Measurements from ENCODE around the gene MAD1L1.
"Not testable (repeated sequence)": the region's sequence is repeated elsewhere in the genome, so short reads cannot be mapped to it uniquely, and the experiment has no call there.

The MAD1L1 gene

DNA sequence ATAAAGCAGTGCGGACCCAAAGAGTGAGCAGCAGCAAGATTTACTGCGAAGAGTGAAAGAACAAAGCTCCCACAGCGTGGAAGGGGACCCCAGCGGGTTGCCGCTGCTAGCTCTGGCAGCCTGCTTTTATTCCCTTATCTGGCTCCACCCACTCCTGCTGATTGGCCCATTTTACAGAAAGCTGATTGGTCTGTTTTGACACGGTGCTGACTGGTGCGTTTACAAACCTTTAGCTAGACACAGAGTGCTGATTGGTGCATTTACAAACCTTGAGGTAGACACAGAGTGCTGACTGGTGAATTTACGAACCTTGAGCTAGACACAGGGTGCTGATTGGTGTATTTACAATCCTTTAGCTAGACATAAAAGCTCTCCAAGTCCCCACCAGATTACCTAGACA lies 256.2 kb downstream of the MAD1L1 start:
- DNase-seq, result not testable (repeated sequence)

- no peak for DNase-seq
These were observed 257.2 kb downstream of the MAD1L1 start for GRCh38 chr7:1975581-1975980.

- DNase-seq, result no peak
These were observed 257.6 kb downstream of the MAD1L1 start for GRCh38 chr7:1975179-1975578.

DNA sequence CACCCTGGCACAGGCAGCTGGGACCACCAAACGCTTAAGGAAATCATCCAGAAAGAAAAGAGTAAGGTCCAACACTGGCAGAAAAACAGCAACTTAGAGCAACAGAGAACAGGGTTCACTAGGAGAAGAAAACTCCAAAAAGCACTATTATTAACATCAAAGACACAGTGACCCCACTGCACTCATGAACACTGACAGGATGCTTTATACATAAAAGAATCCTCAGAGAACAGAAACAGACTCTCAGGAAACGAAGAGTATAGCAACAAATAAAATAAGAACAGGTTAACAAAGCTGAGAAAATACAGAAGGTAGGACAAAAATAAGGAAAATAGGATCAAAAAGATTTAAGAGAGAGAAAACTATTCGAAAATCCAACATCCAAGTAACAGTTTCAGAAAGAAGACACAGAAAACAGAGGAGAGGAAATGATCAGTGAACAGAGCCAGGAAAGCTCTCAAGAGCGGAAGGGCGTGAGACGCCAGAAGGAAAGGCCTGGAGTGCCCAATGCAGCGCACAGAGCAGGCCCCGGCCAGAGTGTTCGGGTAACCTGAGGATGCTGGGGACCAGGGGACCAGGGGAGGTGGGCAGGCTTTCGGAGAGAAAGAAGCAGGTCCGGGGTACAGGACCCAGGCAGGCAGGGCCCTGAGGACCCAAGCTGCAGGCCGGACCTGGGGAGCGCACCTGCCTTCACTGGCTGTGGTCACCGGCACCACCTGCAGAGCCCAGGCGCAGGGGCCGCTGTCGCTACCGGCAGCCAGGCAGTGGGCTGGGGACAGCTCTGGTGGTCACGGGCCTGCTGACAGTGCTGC lies 258.2 kb downstream of the MAD1L1 start:
- DNase-seq, result no peak

- no peak for DNase-seq
These were observed 259.2 kb downstream of the MAD1L1 start for GRCh38 chr7:1973321-1974251.

- no peak for DNase-seq
These were observed 260.0 kb downstream of the MAD1L1 start for GRCh38 chr7:1972744-1973143.

DNA sequence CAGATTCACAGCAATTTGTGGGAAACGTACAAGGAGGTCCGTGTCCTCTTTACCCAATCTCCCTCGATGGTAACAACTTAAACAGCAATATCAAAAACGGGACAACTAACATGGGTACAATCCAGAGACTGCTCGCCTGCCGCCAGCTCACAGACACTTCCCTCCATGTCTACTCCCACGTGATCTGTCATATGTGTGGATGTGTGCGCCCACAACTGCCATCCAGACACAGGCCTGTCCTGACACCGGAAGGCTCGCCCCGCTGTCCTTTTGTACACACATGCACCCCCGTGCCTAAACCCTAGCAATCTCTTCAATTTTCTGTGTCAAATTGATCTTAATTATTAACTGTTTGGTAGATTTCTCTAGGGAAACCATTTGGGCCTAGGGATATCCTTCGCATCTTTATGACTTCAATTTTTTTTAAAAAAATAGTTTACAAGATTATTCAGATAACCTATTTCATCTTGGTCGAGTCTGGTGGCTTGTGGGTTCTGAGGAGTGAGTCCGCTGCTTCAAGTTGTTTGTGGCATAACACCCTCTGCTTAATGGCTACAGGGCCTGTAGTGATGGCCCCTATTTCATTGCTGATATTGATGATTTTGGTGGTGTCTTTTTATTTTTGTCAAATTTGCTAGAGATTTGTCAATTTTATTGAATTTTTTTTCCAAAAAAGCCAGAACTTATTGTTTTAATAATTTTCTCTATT lies 260.6 kb downstream of the MAD1L1 start:
- no peak for DNase-seq

GRCh38 chr7:1970895-1971294 lies 261.9 kb downstream of the MAD1L1 start:
- DNase-seq, result no peak

DNA sequence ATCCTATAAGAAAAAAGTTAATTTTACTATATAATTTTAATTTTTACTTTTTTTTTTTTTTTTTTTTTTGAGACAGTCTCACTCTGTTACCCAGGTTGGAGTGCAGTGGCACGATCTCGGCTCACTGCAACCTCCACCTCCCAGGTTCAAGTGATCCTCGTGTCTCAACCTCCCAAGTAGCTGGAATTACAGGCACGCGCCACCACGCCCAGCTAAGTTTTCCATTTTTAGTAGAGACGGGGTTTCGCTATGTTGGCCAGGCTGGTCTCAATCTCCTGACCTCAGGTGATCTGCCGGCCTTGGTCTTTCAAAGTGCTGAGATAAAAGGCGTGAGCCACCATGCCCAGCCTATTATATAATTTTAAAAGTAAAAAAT lies 262.5 kb downstream of the MAD1L1 start:
- not testable (repeated sequence) for DNase-seq

DNA sequence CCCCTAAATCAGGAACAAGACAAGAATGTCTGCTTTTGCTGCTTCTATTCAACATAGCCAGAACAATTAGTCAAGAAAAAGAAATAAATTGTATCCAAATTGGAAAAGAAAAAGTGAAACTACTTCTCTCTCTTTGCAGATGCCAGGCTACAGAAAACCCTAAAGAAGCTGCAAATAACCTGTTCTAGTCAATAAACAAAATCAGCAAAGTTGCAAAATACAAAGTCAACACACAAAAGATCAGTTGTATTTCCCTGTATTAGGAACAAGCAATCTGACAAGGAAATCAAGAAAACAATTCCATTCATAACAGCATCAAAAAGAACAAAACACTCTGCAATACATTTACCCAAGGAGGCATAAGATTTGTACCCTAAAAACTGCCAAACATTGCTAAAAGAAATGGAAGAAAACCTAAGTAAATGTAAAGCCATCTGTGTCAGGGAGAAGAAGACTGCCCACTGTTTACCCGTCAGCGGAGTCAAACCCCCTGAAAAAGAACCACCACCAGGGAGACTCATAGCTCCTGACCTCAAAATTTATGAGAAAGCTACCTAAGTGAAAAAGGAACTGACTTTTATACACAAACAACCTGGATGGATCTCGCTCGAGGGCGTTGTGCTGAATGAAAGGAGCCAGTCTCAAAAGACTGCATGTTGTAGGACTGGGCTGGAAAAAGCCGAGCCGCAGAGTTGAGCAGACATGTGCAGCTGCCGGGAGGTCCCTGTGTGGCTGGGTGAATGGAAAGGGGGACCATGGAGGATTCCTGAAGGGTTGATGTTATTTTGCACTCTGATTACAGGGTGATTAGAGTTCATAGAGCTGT lies 263.1 kb downstream of the MAD1L1 start:
- no peak for DNase-seq

GRCh38 chr7:1968397-1969111 lies 264.2 kb downstream of the MAD1L1 start:
- DNase-seq, result no peak

GRCh38 chr7:1967512-1968396 lies 265.0 kb downstream of the MAD1L1 start:
- DNase-seq, result no peak

GRCh38 chr7:1966631-1967200 lies 266.0 kb downstream of the MAD1L1 start:
- no peak for DNase-seq

GRCh38 chr7:1965579-1966294 lies 267.0 kb downstream of the MAD1L1 start:
- no peak for DNase-seq

DNA sequence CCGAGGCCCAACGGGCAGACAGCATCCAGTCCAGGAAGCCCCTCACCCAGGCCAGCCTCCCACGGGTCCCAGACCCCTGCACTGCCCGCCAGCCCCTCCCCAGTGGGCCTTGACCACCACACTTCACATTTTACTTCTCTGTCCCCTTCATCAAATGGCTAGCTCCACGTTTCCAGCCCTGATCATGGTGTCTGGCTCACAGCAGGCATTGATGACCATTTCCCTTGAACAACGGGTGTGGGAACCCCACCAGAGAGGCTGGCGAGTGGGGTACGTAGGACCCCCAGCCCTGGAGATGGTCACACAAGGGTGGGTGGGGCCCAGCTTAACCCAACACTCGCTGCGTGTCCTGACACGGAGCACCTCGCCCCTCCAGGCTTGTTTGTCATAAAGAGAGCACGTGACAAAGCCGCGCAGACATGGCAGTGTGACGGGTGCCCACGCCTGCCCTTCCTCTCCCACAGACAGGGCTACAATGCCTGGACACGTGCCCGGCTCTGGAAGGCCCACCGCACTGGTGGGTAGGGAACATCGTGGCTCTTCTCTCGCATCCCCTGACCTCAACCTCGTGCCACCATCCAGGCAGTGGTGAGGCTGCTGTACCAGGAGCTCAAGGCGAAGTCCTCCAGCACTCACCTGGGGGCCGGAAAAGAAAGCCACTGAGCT lies 267.7 kb downstream of the MAD1L1 start:
- no peak for DNase-seq

GRCh38 chr7:1964211-1964912 lies 268.4 kb downstream of the MAD1L1 start:
- no peak for DNase-seq

DNA sequence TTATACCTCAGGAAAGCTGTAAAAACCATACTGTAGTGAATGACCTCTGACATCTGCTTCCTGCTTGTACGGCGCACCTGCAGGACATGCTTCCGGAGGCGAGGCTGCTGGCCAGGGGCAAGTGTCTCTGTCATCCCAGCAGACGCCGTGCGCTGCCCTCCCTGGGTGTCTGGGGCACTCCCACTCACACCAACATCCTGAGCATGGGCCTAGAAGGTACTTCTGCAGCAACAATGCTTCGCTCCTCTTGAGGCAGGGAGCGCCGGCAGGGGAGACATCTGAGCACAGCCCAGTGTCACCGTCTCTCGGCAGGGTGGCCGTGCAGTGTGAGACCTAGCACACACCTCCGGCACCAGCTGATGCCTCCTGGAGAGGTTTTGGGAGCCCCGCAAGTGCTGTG lies 269.2 kb downstream of the MAD1L1 start:
- no peak for DNase-seq

- no peak for DNase-seq
These were observed 271.0 kb downstream of the MAD1L1 start for GRCh38 chr7:1961701-1962276.

Data from NCI-H1105 treated with DMSO at 0.1 percent for 48 hours (cell line).